Uterus (tissue), 4 donors: ENCODE measurements around the gene COL25A1. TPM values are rescaled to one million over a fixed set of nuclear protein-coding genes. Genes with fewer than 3 reads are reported as not detected.

Experiments
- DNase-seq, 2 donors: peaks; one replicate each; pipeline ENCODE4 v3.0.0-alpha.2; 2019 to 2020
- H3K27ac ChIP-seq, 2 donors: fragments of 200-600 bp; sonication (generic); 1 replicate in 1 of 2; 2 replicates in 1 of 2; pipeline ENCODE4 v1.5.1; 2016 to 2018
- H3K27me3 ChIP-seq, 2 donors: fragments of 200-600 bp; sonication (generic); one replicate each; pipeline ENCODE4 v1.5.1; 2018 to 2019; ENCODE audit warnings: control low read depth in 1 of 2
- H3K36me3 ChIP-seq, 2 donors: fragments of 200-600 bp; sonication (generic); one replicate each; pipeline ENCODE4 v1.5.1; 2019; ENCODE audit warnings: control low read depth in 1 of 2
- H3K4me1 ChIP-seq, 2 donors: fragments of 200-600 bp; sonication (generic); one replicate each; pipeline ENCODE4 v1.5.1; 2018 to 2019; ENCODE audit warnings: control low read depth in 1 of 2
- H3K4me3 ChIP-seq, 2 donors: fragments of 200-600 bp; sonication (generic); 1 replicate in 1 of 2; 2 replicates in 1 of 2; pipeline ENCODE4 v1.5.1; 2018 to 2019; ENCODE audit warnings: mild to moderate bottlenecking in 1 of 2
- H3K9me3 ChIP-seq, 2 donors: fragments of 200-600 bp; sonication (generic); one replicate each; pipeline ENCODE4 v1.5.1; 2019; ENCODE audit warnings: control low read depth in 1 of 2
- CTCF ChIP-seq, 4 experiments: fragments of 200-600 bp in 2 of 4; fragments of 450-650 bp in 2 of 4; sonication (generic) in 2 of 4; IDR thresholded peaks; one replicate each; pipeline ENCODE4 v1.5.1; 2016 to 2019; ENCODE audit warnings: antibody characterized with exemption in 4 of 4, mild to moderate bottlenecking in 2 of 4, moderate library complexity in 1 of 4
- POLR2A ChIP-seq, 2 donors: fragments of 450-650 bp; IDR thresholded peaks; one replicate each; pipeline ENCODE4 v1.6.1; 2016; ENCODE audit warnings: antibody characterized with exemption in 2 of 2, mild to moderate bottlenecking in 1 of 2, moderate library complexity in 1 of 2
- intact Hi-C: fragments of 100-400 bp; cut with DNase I; formaldehyde crosslinking; loops from one replicate; pipeline ENCODE4 v1.15.1; 2023; ENCODE audit warnings: low total_unique reads
- total RNA-seq, 4 donors: library from RNA; depleted of rRNA in 3 of 4; stranded (reverse); fragments of >200 nt in 3 of 4; gene quantifications; one replicate each; pipeline versions ENCODE4 v1.1.0 to v1.2.4, GENCODE V29; 2014 to 2023
- donor health status: DM: yes; HTN: yes; CAD: no.

COL25A1 gene
- total RNA-seq, 4 donors from 2014 or later = 0.26 to 41.1 (median 1.8) TPM; not detected in 1

- no peak overlapping the region for H3K27ac ChIP-seq
- no peak for DNase-seq
- TF ChIP-seq CTCF (IDR thresholded peaks at IDR 0.05) = no peak
- no peak for TF ChIP-seq POLR2A (IDR thresholded peaks at IDR 0.05)
- H3K27me3 ChIP-seq = no peaks in the 10 kb centered on the region
- no peak overlapping the region for H3K4me3 ChIP-seq
- no peaks in the 10 kb centered on the region for H3K36me3 ChIP-seq
- intact Hi-C loops = no loop called here
- no peaks in the 10 kb centered on the region for H3K9me3 ChIP-seq
- no peaks in the 10 kb centered on the region for H3K4me1 ChIP-seq
These were observed 8.5 kb downstream of the COL25A1 start for GRCh38 chr4:109294006-109294405.

- H3K27me3 ChIP-seq = no peaks in the 10 kb centered on the region
- no peaks in the 10 kb centered on the region for H3K36me3 ChIP-seq
- no peak for DNase-seq
- intact Hi-C loops = no loop called here
- H3K4me1 ChIP-seq = no peaks in the 10 kb centered on the region
- no peak overlapping the region for H3K4me3 ChIP-seq
- no peak overlapping the region for H3K27ac ChIP-seq
- TF ChIP-seq POLR2A (IDR thresholded peaks at IDR 0.05) = no peak
- no peak for TF ChIP-seq CTCF (IDR thresholded peaks at IDR 0.05)
- no peaks in the 10 kb centered on the region for H3K9me3 ChIP-seq
These were observed 10.7 kb downstream of the COL25A1 start for GRCh38 chr4:109291707-109292238.

- DNase-seq = no peak
- Histone ChIP-seq H3K27me3 (no peaks in the 10 kb centered on the region), H3K9me3 (no peaks in the 10 kb centered on the region), H3K4me3 (no peak overlapping the region), H3K36me3 (no peaks in the 10 kb centered on the region), H3K4me1 (no peaks in the 10 kb centered on the region), H3K27ac (no peak overlapping the region)
- intact Hi-C loops = no loop called here
- TF ChIP-seq POLR2A (IDR thresholded peaks at IDR 0.05) = no peak
- TF ChIP-seq CTCF (IDR thresholded peaks at IDR 0.05) = no peak
These were observed 11.5 kb downstream of the COL25A1 start for GRCh38 chr4:109290918-109291317.

GRCh38 chr4:109278594-109279031 lies 23.8 kb downstream of the COL25A1 start:
- no peak overlapping the region for H3K27ac ChIP-seq
- H3K9me3 ChIP-seq = no peaks in the 10 kb centered on the region
- intact Hi-C loops = no loop called here
- no peaks in the 10 kb centered on the region for H3K4me1 ChIP-seq
- H3K36me3 ChIP-seq = no peaks in the 10 kb centered on the region
- no peak overlapping the region for H3K4me3 ChIP-seq
- DNase-seq = no peak
- TF ChIP-seq CTCF (IDR thresholded peaks at IDR 0.05) = no peak
- TF ChIP-seq POLR2A (IDR thresholded peaks at IDR 0.05) = no peak
- H3K27me3 ChIP-seq = no peaks in the 10 kb centered on the region

GRCh38 chr4:109276482-109277095 lies 25.9 kb downstream of the COL25A1 start:
- Histone ChIP-seq H3K4me3 (no peak overlapping the region), H3K36me3 (no peaks in the 10 kb centered on the region), H3K27me3 (no peaks in the 10 kb centered on the region), H3K27ac (no peak overlapping the region), H3K9me3 (no peaks in the 10 kb centered on the region), H3K4me1 (no peaks in the 10 kb centered on the region)
- intact Hi-C loops = no loop called here
- no peak for DNase-seq
- no peak for TF ChIP-seq CTCF (IDR thresholded peaks at IDR 0.05)
- TF ChIP-seq POLR2A (IDR thresholded peaks at IDR 0.05) = no peak
